ENCODE results near the gene KMT5B. TPM values are rescaled to one million over a fixed set of nuclear protein-coding genes. Genes with fewer than 3 reads are reported as not detected.

Gene KMT5B
- 10 to 100 TPM; 30.0 to 32.2 TPM for total RNA-seq

GRCh38 chr11:68213135-68213515 is at the start of gene KMT5B:
Gene KMT5B, minus strand, starts transcription at chr11:68213296. Its CDS starts 23,220 bp downstream, at chr11:68190076.
- peaks cover 49% of the 10 kb centered on the region for H3K4me1 ChIP-seq
- peak within 1 kb of the TSS; percentile 73 to 88 for H3K4me3 ChIP-seq
- no peaks in the 10 kb centered on the region for H3K36me3 ChIP-seq (replicated peaks in 1 of 2; ENCODE audit: insufficient read depth in 1 of 2, low read depth in 2 of 2)
- no peaks in the 10 kb centered on the region for H3K27me3 ChIP-seq
- no peaks in the 10 kb centered on the region for H3K9me3 ChIP-seq
- DNase-seq (peak; percentile 56 to 66 (median 62)), ATAC-seq (peak; percentile 34)
- 1% methylated on average over 29 of the region's 60 CpGs; no CpG with 5 or more reads in 1 of the 2 donors for WGBS, 2 donors
- TF ChIP-seq POLR2A (IDR thresholded peaks at IDR 0.05) (no peak), CTCF (IDR thresholded peaks at IDR 0.05) (no peak)
- intact Hi-C loops (cut with DNase I) = no loop called here
- H3K27ac ChIP-seq = peak within 1 kb of the TSS; percentile 98 to 100 (median 99)

- ATAC-seq = no peak
- Histone ChIP-seq H3K27me3 (no peaks in the 10 kb centered on the region), H3K4me3 (no peak overlapping the region), H3K27ac (no peak overlapping the region), H3K36me3 (replicated peaks in 1 of 2; ENCODE audit: insufficient read depth in 1 of 2, low read depth in 2 of 2) (peaks cover 3 to 31% of the 10 kb centered on the region in 2 donors), H3K9me3 (no peaks in the 10 kb centered on the region), H3K4me1 (peaks cover 4% of the 10 kb centered on the region)
- intact Hi-C loops (cut with DNase I) = loop anchor here (5.0 kb wide), 1 partner anchor 125 kb away; no protein-coding TSS in a partner anchor
- DNase-seq = no peak
- no peak for TF ChIP-seq POLR2A (IDR thresholded peaks at IDR 0.05)
- TF ChIP-seq CTCF (IDR thresholded peaks at IDR 0.05) = no peak
- 91 to 95% methylated on average over 8 of the region's 8 CpGs for WGBS, 2 donors
Measured at GRCh38 chr11:68262544-68262827, 49.4 kb upstream of the KMT5B start.

- intact Hi-C loops (cut with DNase I) = loop anchor here (5.0 kb wide), 1 partner anchor 125 kb away; no protein-coding TSS in a partner anchor
- Histone ChIP-seq H3K4me1 (peaks cover 5% of the 10 kb centered on the region), H3K36me3 (replicated peaks in 1 of 2; ENCODE audit: insufficient read depth in 1 of 2, low read depth in 2 of 2) (peaks cover 0 to 27% of the 10 kb centered on the region in 2 donors), H3K27ac (no peak overlapping the region), H3K4me3 (no peak overlapping the region), H3K9me3 (no peaks in the 10 kb centered on the region), H3K27me3 (no peaks in the 10 kb centered on the region)
- TF ChIP-seq CTCF (IDR thresholded peaks at IDR 0.05) (no peak), POLR2A (IDR thresholded peaks at IDR 0.05) (no peak)
- 92 to 98% methylated on average over 8 to 23 of the region's 24 CpGs for WGBS, 2 donors
- DNase-seq = no peak
- ATAC-seq = no peak
Measured at GRCh38 chr11:68261749-68262543, 48.9 kb upstream of the KMT5B start.

GRCh38 chr11:68261006-68261405 is 47.9 kb upstream of the KMT5B start:
- Histone ChIP-seq H3K4me1 (peaks cover 5% of the 10 kb centered on the region), H3K27me3 (no peaks in the 10 kb centered on the region), H3K4me3 (no peak overlapping the region), H3K36me3 (replicated peaks in 1 of 2; ENCODE audit: insufficient read depth in 1 of 2, low read depth in 2 of 2) (peaks cover 0 to 27% of the 10 kb centered on the region in 2 donors), H3K9me3 (no peaks in the 10 kb centered on the region), H3K27ac (no peak overlapping the region)
- DNase-seq = no peak
- no peak for ATAC-seq
- intact Hi-C loops (cut with DNase I) = loop anchor here (5.0 kb wide), 1 partner anchor 126 kb away; no protein-coding TSS in a partner anchor
- TF ChIP-seq CTCF (IDR thresholded peaks at IDR 0.05) (no peak), POLR2A (IDR thresholded peaks at IDR 0.05) (no peak)
- 86 to 87% methylated on average over 14 of the region's 15 CpGs for WGBS, 2 donors

Data from body of pancreas (tissue), 4 donors.